ENCODE measurements around the gene IQCH.

GRCh38 chr15:67534360-67534759, 279.8 kb downstream of the IQCH start:
- TF ChIP-seq POLR2A (IDR thresholded peaks at IDR 0.05) (no peak), CTCF (IDR thresholded peaks at IDR 0.05) (no peak)
